ENCODE data around the gene GSTA3. TPM values are rescaled to one million over a fixed set of nuclear protein-coding genes. Genes with fewer than 3 reads are reported as not detected.
A peak's percentile ranks its signal among the peaks of the same experiment; 100 is the strongest.

Gene GSTA3
- total and polyA plus RNA-seq, 2 experiments from 2014 or later: not detected

- Histone ChIP-seq H3K4me3 (no peak overlapping the region), H2AFZ (no peak overlapping the region), H3K9me3 (ENCODE audit: low read depth) (no peaks in the 10 kb centered on the region), H3K27me3 (replicated peaks; ENCODE audit: insufficient read depth) (no peaks in the 10 kb centered on the region), H3K9me2 (ENCODE audit: insufficient read depth) (no peaks in the 10 kb centered on the region), H3K4me2 (ENCODE audit: unreplicated experiment) (no peak overlapping the region), H3K79me2 (ENCODE audit: insufficient read depth) (no peaks in the 10 kb centered on the region), H3K9ac (no peak overlapping the region), H3F3A (ENCODE audit: insufficient read depth) (peaks cover 24% of the 10 kb centered on the region), H3K36me3 (ENCODE audit: low read depth) (no peaks in the 10 kb centered on the region), H4K20me1 (ENCODE audit: insufficient read depth) (no peaks in the 10 kb centered on the region), H3K27ac (no peak overlapping the region), H3K4me1 (ENCODE audit: insufficient read depth) (peaks cover 17% of the 10 kb centered on the region)
- DNase-seq: no peak
- in situ Hi-C loops (cut with MboI): no loop called here
- TF ChIP-seq EZH2phosphoT487 (IDR thresholded peaks at IDR 0.05; ENCODE audit: insufficient read depth, low read depth) (no peak), EZH2 (IDR thresholded peaks at IDR 0.05; ENCODE audit: insufficient read depth, poor library complexity, severe bottlenecking) (no peak)
- WGBS, 2 experiments (ENCODE audit: low coverage in 1 of 2, low lambda C conversion rate in 2 of 2, missing lambda C conversion rate in 2 of 2): 71% methylated on average over 2 of the region's 2 CpGs
These were observed 21.9 kb upstream of the GSTA3 start for GRCh38 chr6:52931351-52931750.

GRCh38 chr6:52929321-52930164 is 20.0 kb upstream of the GSTA3 start:
- no peak overlapping the region for H2AFZ ChIP-seq
- WGBS, 2 experiments (ENCODE audit: low coverage in 1 of 2, low lambda C conversion rate in 2 of 2, missing lambda C conversion rate in 2 of 2): 69 to 73% methylated on average over 6 of the region's 6 CpGs
- in situ Hi-C loops (cut with MboI): no loop called here

GRCh38 chr6:52927451-52927850 is 18.0 kb upstream of the GSTA3 start:
- no peak overlapping the region for H3K9ac ChIP-seq
- 72% methylated on average over 8 of the region's 8 CpGs for WGBS, 2 experiments (ENCODE audit: low coverage in 1 of 2, low lambda C conversion rate in 2 of 2, missing lambda C conversion rate in 2 of 2)
- peaks cover 17% of the 10 kb centered on the region for H3K4me1 ChIP-seq (ENCODE audit: insufficient read depth)
- H3K79me2 ChIP-seq (ENCODE audit: insufficient read depth): no peaks in the 10 kb centered on the region
- in situ Hi-C loops (cut with MboI): no loop called here
- H3K27ac ChIP-seq: no peak overlapping the region
- no peaks in the 10 kb centered on the region for H4K20me1 ChIP-seq (ENCODE audit: insufficient read depth)
- no peak overlapping the region for H3K4me3 ChIP-seq
- no peaks in the 10 kb centered on the region; the same call in 1 of the 2 replicates for H3K27me3 ChIP-seq (replicated peaks; ENCODE audit: insufficient read depth)
- H2AFZ ChIP-seq: no peak overlapping the region
- peaks cover 24% of the 10 kb centered on the region for H3F3A ChIP-seq (ENCODE audit: insufficient read depth)
- TF ChIP-seq EZH2phosphoT487 (IDR thresholded peaks at IDR 0.05; ENCODE audit: insufficient read depth, low read depth) (no peak), EZH2 (IDR thresholded peaks at IDR 0.05; ENCODE audit: insufficient read depth, poor library complexity, severe bottlenecking) (no peak)
- no peaks in the 10 kb centered on the region for H3K9me3 ChIP-seq (ENCODE audit: low read depth)
- no peak overlapping the region for H3K4me2 ChIP-seq (ENCODE audit: unreplicated experiment)
- H3K9me2 ChIP-seq (ENCODE audit: insufficient read depth): no peaks in the 10 kb centered on the region
- H3K36me3 ChIP-seq (ENCODE audit: low read depth): no peaks in the 10 kb centered on the region
- DNase-seq: no peak

More at GRCh38 chr6:52929321-52930164, 20.0 kb upstream of the GSTA3 start:
- H3K4me2 ChIP-seq (ENCODE audit: unreplicated experiment): peak overlapping the region; percentile 38
- no peaks in the 10 kb centered on the region for H3K36me3 ChIP-seq (ENCODE audit: low read depth)
- H3K9me3 ChIP-seq (ENCODE audit: low read depth): no peaks in the 10 kb centered on the region
- peak; percentile 98 for DNase-seq
- H3K9ac ChIP-seq: peak overlapping the region; percentile 48
- TF ChIP-seq EZH2 (IDR thresholded peaks at IDR 0.05; ENCODE audit: insufficient read depth, poor library complexity, severe bottlenecking) (no peak), EZH2phosphoT487 (IDR thresholded peaks at IDR 0.05; ENCODE audit: insufficient read depth, low read depth) (no peak)
- peaks cover 17% of the 10 kb centered on the region for H3K4me1 ChIP-seq (ENCODE audit: insufficient read depth)
- no peaks in the 10 kb centered on the region for H3K9me2 ChIP-seq (ENCODE audit: insufficient read depth)
- peaks cover 24% of the 10 kb centered on the region for H3F3A ChIP-seq (ENCODE audit: insufficient read depth)
- no peaks in the 10 kb centered on the region for H3K79me2 ChIP-seq (ENCODE audit: insufficient read depth)
- no peak overlapping the region for H3K4me3 ChIP-seq
- peak overlapping the region; percentile 85 for H3K27ac ChIP-seq
- no peaks in the 10 kb centered on the region for H4K20me1 ChIP-seq (ENCODE audit: insufficient read depth)
- no peaks in the 10 kb centered on the region; the same call in 1 of the 2 replicates for H3K27me3 ChIP-seq (replicated peaks; ENCODE audit: insufficient read depth)

- TF ChIP-seq EZH2 (IDR thresholded peaks at IDR 0.05; ENCODE audit: insufficient read depth, poor library complexity, severe bottlenecking) (no peak), EZH2phosphoT487 (IDR thresholded peaks at IDR 0.05; ENCODE audit: insufficient read depth, low read depth) (no peak)
- Histone ChIP-seq H3F3A (ENCODE audit: insufficient read depth) (peaks cover 21% of the 10 kb centered on the region), H3K36me3 (ENCODE audit: low read depth) (no peaks in the 10 kb centered on the region), H3K4me1 (ENCODE audit: insufficient read depth) (peaks cover 17% of the 10 kb centered on the region), H2AFZ (no peak overlapping the region), H3K9me3 (ENCODE audit: low read depth) (no peaks in the 10 kb centered on the region), H3K4me3 (no peak overlapping the region), H3K79me2 (ENCODE audit: insufficient read depth) (no peaks in the 10 kb centered on the region), H3K27me3 (replicated peaks; ENCODE audit: insufficient read depth) (no peaks in the 10 kb centered on the region; the same call in 1 of the 2 replicates), H3K4me2 (ENCODE audit: unreplicated experiment) (no peak overlapping the region), H3K9me2 (ENCODE audit: insufficient read depth) (no peaks in the 10 kb centered on the region), H3K27ac (no peak overlapping the region), H3K9ac (no peak overlapping the region), H4K20me1 (ENCODE audit: insufficient read depth) (no peaks in the 10 kb centered on the region)
- DNase-seq: no peak
- in situ Hi-C loops (cut with MboI): no loop called here
- 68 to 76% methylated on average over 9 of the region's 9 CpGs for WGBS, 2 experiments (ENCODE audit: low coverage in 1 of 2, low lambda C conversion rate in 2 of 2, missing lambda C conversion rate in 2 of 2)
These were observed 16.7 kb upstream of the GSTA3 start for GRCh38 chr6:52925919-52926792.
